LoVo (cell line): ENCODE results near the gene TPK1.

Experiments
- DNase-seq: peaks from one replicate; pipeline ENCODE4 v3.0.0-alpha.2; 2016; ENCODE audit warnings: low spot score

TPK1 gene

DNA sequence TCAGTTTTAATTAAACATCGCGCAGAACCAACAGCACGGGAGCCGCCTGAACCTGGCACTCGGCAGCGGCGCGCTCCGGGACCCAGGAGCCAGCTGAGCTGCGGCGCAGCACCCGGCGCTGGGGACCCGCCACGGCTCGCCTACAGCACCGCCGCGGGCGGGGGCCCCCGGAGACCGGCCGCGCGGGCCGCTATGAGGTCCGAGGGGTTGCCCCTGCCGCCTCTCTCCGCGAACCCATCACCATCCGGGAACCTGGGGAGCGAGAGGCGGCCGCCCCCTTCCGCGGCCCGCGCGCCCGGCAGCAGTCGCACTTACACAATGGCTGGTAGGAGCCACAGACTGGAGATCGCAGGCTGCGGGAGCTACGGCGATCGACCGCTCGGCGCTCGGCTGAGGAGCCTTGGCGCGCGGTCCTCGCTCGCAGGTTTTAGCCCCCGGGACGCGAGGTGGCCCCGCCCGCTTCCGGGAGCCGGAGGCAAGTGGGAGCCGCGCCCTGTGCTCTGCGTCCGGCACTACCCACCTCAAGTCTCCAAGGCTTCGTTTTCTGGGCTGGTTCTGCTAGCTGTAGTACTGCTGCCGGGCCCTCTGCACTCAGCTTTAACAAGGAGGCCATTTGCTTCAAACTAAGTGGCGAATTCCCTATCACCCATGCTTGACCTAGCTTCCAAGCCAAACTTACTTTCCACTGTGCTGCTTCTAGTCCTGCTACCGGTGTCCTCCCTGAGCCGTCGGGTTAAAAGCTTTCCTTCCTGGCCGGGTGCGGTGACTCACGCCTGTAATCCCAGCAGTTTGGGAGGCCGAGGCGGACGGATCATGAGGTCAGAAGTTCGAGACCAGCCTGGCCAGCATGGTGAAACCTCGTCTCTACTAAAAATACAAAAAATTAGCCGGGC is at the start of gene TPK1:
Gene TPK1 (minus strand): TSS at position 402 of the 893 bp plus-strand sequence. CDS start 451 bp downstream, outside the sequence.
- DNase-seq, result peak; percentile 98

DNA sequence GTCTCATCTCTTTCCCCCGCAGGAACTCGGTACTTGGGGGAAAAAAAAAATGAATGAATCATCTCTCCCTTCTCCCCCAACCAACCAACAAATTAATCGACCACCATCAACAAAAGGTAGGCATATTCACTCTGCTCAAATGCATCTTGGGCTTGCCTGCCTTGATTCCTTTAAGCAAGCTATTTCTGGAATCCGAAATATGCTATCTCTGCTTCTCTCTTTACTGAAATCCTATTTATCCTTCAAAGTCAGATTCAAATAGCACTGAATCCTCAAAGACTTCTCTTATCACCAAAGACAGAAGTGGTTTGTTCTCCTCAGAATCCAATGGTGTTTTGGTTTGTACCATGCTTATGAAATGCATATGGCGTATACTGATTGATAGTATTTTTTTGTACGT is 49.6 kb upstream of the TPK1 start:
- DNase-seq, result no peak

DNA sequence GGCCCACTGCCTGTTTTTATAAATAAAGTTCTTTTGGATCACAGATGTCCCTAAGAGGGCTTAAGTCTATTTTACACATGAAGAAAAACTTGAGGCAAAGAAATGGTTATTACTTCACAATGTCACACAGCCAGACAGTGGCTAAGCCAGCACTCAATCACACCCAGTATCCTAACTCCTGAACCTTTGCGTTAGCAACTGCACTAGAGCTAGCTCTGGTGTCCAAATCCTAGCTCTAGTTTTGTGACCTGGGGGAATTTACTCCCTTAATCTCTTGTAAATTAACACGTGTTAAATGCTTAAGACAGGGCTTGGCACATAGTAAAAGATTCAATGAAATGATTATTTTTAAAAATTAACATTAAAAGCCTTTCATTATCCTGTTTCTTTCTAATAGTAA is 49.0 kb upstream of the TPK1 start:
- DNase-seq, result no peak

DNA sequence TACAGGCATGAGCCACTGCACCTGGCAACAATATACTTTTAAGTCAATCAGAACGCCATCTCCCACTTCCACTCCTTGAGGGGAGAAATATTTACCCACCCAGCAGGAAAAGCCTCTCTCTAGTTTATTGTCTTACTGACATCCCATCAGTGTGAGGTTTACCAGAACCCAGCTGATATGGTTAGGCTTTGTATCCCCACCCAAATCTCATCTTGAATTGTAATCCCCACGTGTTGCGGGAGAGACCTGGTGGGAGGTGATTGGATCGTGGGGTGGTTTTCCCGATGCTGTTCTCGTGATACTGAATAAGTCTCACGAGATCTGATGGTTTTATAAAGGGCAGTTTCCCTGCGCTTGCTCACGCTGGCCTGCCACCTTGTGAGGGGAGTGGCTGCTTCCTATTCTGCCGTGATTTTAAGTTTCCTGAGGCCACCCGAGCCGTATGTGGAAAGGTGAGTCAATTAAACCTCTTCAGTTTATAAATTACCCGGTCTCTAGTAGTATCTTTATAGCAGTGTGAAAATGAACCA is 37.5 kb upstream of the TPK1 start:
- DNase-seq, result no peak

- no peak for DNase-seq
These were observed 33.2 kb upstream of the TPK1 start for GRCh38 chr7:144869082-144869481.

GRCh38 chr7:144866189-144866588 is 30.3 kb upstream of the TPK1 start:
- no peak for DNase-seq

GRCh38 chr7:144863320-144863647 is 27.4 kb upstream of the TPK1 start:
- no peak for DNase-seq

DNA sequence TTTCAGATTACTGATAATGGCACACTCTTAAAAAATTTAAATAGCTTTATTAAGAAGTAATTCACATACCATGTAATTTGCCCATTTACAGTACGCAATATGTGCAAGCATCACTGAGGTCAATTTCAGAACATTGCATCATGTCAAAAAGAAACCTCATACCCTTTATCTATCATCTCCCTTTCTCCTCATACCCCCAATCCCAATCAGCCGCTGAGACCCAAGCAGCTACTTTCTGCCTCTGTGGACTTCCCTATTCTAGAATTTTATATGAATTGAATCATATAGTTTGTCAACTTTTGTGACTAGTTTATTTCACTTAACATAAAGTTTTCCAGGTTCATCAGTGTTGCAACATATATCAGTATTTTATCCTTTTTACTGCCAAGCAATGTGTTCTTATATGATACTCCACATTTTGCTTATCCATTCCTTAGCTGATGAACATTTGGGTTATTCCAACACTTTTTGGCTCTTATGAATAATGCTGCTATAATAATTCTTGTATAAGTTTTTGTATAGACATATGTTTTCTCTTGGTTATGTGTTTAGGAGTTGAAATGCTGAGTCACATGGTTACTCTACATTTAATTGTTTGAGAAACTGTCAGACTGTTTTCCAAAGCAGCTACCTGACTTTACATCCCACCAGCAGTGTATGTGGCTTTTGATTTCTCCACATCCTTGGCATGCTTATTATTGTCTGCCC is 26.9 kb upstream of the TPK1 start:
- no peak for DNase-seq

GRCh38 chr7:144859739-144860138 is 23.9 kb upstream of the TPK1 start:
- no peak for DNase-seq

DNA sequence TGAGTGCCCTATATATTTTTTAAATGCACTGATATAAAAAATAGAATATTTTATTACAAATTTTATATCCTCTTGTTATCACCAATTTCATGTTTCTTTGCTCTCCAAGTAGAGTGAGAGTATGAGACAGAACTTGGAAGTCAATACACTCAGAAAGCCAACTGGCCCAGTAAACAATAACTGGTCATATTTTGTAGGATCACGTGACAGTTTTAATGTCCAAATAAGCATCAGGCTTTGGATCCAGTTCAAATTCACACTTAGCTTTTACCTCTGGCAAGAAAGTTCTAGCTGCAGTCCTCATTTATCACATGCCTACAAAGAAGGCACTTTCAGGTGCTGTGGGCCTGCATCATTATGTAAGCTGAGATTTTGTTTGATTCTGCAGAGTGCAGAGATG is 21.6 kb upstream of the TPK1 start:
- no peak for DNase-seq

- DNase-seq, result peak; percentile 60
These were observed 19.1 kb upstream of the TPK1 start for GRCh38 chr7:144854839-144855424.

DNA sequence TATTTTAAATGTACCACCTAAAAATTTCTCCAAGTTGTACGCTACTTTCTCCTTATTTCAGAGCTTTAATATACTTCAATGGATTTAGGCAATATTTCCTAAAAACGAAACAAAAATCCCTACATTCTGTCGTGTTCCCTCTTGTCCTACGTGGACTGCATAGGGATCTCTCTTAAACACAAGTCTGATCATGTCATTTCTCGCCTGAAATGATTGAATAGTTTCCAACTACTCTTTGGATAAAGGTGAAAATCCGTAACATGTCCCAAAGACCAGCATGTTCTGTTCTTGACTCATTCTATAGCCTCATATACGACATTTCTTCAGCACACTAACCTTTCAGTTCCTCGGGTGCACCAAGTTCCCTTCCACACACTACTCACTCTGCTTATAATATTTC is 17.7 kb upstream of the TPK1 start:
- no peak for DNase-seq

DNA sequence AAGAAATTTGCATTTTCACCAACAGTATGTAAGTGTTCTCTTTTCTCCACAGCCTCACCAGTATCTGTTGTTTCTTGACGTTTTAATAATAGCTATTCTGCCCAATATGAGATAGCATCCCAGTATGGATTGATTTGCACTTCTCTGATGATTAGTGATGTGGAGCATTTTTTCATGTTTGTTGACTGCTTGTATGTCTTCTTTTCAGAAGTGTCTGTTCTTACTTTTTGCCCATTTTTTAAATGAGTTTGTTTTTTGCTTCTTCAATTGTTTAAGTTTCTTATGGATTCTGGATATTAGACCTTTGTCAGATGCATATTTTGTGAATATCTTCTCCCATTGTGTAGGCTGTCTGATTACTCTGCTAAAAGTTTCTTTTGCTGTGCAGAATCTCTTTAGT is 12.2 kb upstream of the TPK1 start:
- DNase-seq, result no peak

GRCh38 chr7:144842377-144842851 is 6.6 kb upstream of the TPK1 start:
- peak; percentile 52 for DNase-seq

DNA sequence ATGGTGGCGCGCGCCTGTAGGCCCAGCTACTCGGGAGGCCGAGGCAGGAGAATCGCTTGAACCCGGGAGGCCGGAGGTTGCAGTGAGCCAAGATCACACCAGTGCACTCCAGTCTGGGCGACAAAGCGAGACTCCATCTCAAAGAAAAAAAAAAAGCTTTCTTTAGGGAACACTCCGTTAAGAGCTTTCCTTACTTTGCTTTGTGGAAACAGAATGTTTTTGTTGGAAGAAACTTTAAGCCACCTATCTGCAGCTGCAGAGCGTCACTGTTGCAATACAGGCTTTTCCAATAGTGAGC is 641 bp upstream of the TPK1 start:
- no peak for DNase-seq

DNA sequence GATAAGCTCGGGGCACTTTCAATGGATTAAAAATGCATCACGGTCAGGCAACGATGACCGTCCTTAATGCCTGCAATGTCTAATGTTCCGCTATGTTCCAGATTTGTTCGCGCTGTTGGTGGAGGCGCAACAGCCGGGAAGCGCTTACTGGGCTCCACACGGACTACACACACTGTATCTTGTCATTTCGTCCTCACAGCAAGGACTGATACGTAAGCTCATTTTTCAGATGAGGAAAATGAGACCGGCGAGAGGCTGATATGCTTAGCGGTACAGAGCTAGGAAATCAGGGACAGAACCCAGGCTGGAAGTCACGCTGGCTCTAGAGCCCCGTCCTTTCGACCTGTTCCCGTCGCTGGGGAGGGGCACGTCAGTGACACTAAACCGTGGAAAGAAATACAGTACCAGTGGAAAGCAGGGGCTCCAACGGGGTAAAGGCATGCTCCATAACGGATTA is 670 bp downstream of the TPK1 start:
- DNase-seq, result peak; percentile 61

- no peak for DNase-seq
These were observed 1.2 kb downstream of the TPK1 start for GRCh38 chr7:144834641-144835144.

DNA sequence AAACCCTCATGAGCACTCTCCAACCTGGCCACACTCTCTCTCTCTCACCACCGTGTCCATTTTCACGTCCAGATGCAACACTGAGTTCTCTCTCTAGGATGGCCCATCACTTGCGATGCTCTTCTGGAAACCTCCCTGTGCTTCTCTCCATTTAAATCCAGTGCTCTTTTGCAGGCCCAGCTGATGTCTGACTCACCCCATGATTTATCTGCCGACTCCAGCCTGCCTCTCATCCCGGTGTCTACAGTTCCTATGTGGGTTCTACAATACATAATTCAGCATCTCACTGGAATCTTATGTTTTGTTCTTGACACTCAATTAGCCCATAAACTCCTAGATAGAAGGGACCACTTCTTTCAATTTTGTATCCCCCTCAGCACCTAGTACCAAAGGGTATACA is 5.0 kb downstream of the TPK1 start:
- no peak for DNase-seq

- no peak for DNase-seq
These were observed 5.6 kb downstream of the TPK1 start for GRCh38 chr7:144830024-144830785.

DNA sequence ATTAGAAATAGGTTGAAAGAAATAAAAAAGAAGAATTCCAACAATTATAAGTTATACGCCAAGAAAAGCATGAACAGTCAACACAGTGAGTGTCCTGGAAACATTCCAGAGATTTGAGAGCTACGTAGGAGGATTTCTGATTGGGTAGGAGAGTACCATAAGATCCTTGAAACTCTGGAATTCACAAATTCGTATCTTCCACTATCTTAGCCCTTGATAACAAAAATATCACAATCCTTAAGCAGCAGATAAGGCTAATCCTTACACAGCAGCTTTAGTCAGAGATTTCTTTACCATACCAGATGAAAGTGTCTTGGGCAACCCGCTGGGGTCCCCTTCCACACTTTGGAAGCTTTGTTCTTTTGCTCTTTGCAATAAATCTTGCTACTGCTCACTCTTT is 8.2 kb downstream of the TPK1 start:
- DNase-seq, result no peak

- no peak for DNase-seq
These were observed 9.6 kb downstream of the TPK1 start for GRCh38 chr7:144826208-144826607.

- DNase-seq, result peak; percentile 38
These were observed 11.5 kb downstream of the TPK1 start for GRCh38 chr7:144824360-144824759.
